GM19023 (cell line): Measurements from ENCODE around the gene GSS.

Experiments
- ATAC-seq: cut with Tn5 transposase; IDR thresholded peaks from one replicate; pipeline ENCODE4 v1.9.1; 2021; ENCODE audit warnings: mild to moderate bottlenecking, moderate library complexity; ENCODE audit not compliant: unreplicated experiment

GSS gene

DNA sequence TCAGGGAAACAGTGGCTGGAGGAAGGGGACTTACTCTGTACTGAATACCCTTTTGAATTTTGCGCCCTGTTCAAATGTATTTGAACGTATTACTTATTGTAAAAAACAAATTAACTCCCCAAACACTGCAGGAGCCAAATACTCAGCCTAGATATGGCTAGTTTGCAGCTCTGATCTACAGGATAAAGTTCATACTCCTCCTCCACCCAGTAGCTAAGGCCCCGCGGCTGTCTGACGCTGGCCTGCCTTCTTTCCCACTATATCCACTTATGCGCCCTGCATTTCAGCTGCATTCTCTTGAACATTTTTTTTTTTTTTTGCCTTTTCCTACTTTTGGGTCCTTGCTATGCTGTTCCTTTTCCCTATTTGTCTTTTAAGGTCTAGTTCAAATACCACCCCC lies 6.5 kb downstream of the GSS start:
- ATAC-seq, result no peak

- ATAC-seq, result no peak
Observed at GRCh38 chr20:34948030-34948429, 7.6 kb downstream of the GSS start.

GRCh38 chr20:34947336-34947735 lies 8.3 kb downstream of the GSS start:
- no peak for ATAC-seq

DNA sequence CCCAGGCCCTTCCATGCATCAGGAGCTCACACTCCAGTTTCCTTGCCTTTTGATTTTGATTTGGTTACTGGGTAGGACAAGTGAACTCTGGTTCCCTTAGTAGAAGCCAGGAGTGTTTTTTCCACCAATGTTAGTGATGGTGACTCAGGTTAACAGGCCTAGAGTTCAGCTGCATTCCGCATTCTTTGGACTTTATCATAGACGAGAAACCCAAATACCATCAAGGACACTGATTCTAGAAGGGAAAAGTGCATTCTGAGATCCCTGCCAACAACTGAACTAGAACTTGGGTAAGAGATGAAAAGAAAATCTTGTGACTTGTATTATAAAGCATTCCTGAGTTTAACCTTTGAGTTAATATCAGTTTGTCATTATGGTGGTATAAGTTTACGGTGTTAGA lies 8.9 kb downstream of the GSS start:
- ATAC-seq, result no peak

GRCh38 chr20:34945315-34946077 lies 10.1 kb downstream of the GSS start:
- no peak for ATAC-seq

GRCh38 chr20:34943808-34944567 lies 11.6 kb downstream of the GSS start:
- ATAC-seq, result no peak

GRCh38 chr20:34942301-34942700 lies 13.3 kb downstream of the GSS start:
- no peak for ATAC-seq

- no peak for ATAC-seq
Observed at GRCh38 chr20:34941226-34941625, 14.4 kb downstream of the GSS start.

DNA sequence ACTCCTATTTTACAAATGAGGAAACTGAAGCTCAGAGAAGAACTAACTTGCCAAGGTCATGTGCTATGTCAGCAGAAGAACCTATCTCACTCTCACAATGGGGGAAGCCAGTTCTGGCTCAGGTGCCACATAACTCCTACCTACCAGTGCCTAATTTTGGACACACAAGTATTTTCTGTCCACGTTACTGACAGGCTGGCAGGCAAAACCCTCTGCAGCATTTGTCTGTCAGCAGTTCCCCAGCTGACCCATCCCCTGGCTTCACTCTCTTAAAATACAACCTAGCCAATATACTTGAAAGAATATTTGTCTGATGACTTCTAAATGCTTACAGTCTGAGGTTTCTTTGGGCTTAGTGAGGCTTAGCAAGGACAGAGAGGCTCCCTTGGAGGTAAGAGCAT lies 15.5 kb downstream of the GSS start:
- no peak for ATAC-seq

GRCh38 chr20:34938466-34939163 lies 17.0 kb downstream of the GSS start:
- ATAC-seq, result no peak

- no peak for ATAC-seq
Observed at GRCh38 chr20:34931771-34932170, 23.8 kb downstream of the GSS start.

- ATAC-seq, result no peak
Observed at GRCh38 chr20:34928411-34928810, 27.2 kb downstream of the GSS start.

DNA sequence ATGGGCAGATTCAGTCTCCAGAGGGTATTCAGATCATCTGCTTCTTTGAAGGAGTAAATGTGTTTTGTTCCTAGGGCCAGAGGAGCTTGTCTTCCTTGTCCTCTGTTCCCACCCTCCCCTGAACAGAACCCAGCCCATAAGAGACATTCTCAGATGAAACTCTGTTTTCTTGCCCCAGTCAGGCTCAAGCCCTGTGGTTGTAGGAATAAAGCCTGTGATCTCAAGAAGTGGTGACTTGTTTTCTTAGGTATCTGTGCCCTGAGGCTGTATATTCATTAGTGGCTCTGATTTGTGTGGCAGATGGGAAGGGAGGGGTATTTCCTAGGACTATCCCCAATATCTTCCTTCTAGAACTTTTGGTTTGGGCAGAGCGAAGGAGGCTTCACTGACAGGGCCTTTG lies 27.9 kb downstream of the GSS start:
- no peak for ATAC-seq

GRCh38 chr20:34926581-34926980 lies 29.0 kb downstream of the GSS start:
- ATAC-seq, result no peak

GRCh38 chr20:34925981-34926380 lies 29.6 kb downstream of the GSS start:
- ATAC-seq, result no peak

DNA sequence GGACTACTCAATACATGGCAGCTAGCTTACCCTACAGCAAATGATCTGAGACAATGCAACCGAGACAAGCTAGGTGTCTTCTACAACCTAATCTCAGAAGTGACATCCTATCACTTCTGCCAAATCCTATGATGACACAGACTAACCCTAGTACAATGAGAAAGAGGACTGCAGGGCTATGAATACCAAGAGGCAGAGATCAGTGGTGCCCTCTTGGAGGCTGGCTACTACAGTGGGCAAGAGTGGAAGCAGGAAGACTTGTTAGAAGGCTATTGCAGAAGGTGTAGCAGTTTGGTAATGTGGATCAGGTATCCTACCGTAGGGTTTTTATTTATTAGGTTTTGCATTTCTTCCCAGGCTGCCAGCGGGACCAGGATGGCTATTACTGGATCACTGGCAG lies 30.3 kb downstream of the GSS start:
- ATAC-seq, result no peak

GRCh38 chr20:34923414-34923813 lies 32.2 kb downstream of the GSS start:
- ATAC-seq, result no peak

DNA sequence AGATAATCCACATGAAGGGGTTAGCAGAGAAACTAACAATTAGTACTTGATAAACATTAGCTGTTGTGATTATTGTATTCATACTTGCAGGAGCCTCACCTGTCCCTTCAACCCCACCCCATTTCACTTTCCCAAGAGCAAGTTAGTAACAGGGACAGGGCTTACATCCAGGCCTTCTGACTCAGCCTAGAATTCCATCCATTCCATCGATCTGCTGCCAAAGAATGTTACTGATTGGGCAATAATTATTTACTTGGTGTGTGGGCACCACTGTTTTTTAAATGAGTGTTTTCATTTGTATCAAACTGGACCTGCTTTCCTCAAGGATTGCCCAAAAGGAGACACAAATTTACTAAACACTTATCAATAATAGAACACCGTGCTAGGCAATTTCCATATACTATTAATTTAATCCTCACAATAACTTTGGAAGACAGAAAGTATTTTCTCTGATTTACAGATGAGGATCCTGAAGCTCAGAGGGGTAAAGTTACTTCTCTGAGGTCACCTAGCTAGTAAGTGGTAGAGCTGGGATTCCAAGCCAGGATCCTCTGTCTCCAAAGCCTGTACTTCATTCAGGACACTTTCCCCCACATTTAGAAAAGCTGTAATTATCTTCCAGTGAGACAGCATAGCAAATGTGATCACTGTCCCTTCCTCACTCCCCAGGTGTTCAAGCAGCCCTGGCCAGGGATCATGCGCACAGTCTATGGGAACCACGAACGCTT lies 32.8 kb downstream of the GSS start:
- no peak for ATAC-seq

- no peak for ATAC-seq
Observed at GRCh38 chr20:34921436-34921835, 34.2 kb downstream of the GSS start.

- no peak for ATAC-seq
Observed at GRCh38 chr20:34920055-34920454, 35.6 kb downstream of the GSS start.

DNA sequence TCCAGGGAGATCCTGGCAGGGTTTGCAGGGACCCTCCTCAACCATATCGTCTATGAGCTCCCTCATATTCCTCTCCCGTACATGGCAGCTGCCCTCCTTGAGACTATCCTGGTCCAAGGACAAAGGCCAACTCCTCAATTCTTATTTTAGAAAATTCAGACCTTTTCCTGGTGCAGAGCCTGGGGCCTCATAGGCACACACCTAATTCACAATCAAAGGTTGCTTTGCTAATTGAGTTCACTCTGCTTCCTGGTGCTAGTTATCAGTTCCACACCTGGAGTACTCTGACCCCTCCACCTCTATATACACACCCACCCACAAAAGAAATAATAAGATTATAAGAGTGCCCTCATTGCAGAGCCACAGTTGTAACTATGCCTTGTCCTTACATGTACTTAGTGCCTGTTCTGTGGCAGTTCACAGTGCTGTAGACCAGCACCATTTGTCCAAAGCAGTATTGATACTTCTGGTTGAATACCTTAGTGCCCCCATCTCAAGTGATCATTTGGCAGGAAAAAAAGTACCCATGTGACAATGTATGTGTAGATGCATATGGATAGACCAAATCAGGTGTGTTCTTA lies 38.7 kb downstream of the GSS start:
- no peak for ATAC-seq
